ENCODE results near the gene TBC1D14. TPM values are rescaled to one million over a fixed set of nuclear protein-coding genes. Genes with fewer than 3 reads are reported as not detected.

TBC1D14 gene
- total RNA-seq, 1 experiment from 2014 or later, result 153 TPM

- peak; percentile 88 for DNase-seq (ENCODE audit: low read depth, low spot score)
Observed at GRCh38 chr4:6916587-6917460, 7.2 kb downstream of the TBC1D14 start.

GRCh38 chr4:6917461-6918271 is 8.0 kb downstream of the TBC1D14 start:
- no peak for DNase-seq (ENCODE audit: low read depth, low spot score)
- in situ Hi-C loops (cut with HindIII; ENCODE audit: low pct_unique_long_range_greater_than_20kb, low sequenced_read_pairs), result no loop called here

More at GRCh38 chr4:6916587-6917460, 7.2 kb downstream of the TBC1D14 start:
- in situ Hi-C loops (cut with HindIII; ENCODE audit: low pct_unique_long_range_greater_than_20kb, low sequenced_read_pairs), result no loop called here

- DNase-seq (ENCODE audit: low read depth, low spot score), result no peak
- in situ Hi-C loops (cut with HindIII; ENCODE audit: low pct_unique_long_range_greater_than_20kb, low sequenced_read_pairs), result no loop called here
Observed at GRCh38 chr4:6918338-6918737, 8.7 kb downstream of the TBC1D14 start.

- no peak for DNase-seq (ENCODE audit: low read depth, low spot score)
- in situ Hi-C loops (cut with HindIII; ENCODE audit: low pct_unique_long_range_greater_than_20kb, low sequenced_read_pairs), result no loop called here
Observed at GRCh38 chr4:6920171-6920570, 10.5 kb downstream of the TBC1D14 start.

GRCh38 chr4:6923507-6923906 is 13.9 kb downstream of the TBC1D14 start:
- DNase-seq (ENCODE audit: low read depth, low spot score), result no peak
- in situ Hi-C loops (cut with HindIII; ENCODE audit: low pct_unique_long_range_greater_than_20kb, low sequenced_read_pairs), result no loop called here

GRCh38 chr4:6924361-6924779 is 14.7 kb downstream of the TBC1D14 start:
- no peak for DNase-seq (ENCODE audit: low read depth, low spot score)
- in situ Hi-C loops (cut with HindIII; ENCODE audit: low pct_unique_long_range_greater_than_20kb, low sequenced_read_pairs), result no loop called here

GRCh38 chr4:6925357-6925836 is 15.8 kb downstream of the TBC1D14 start:
- in situ Hi-C loops (cut with HindIII; ENCODE audit: low pct_unique_long_range_greater_than_20kb, low sequenced_read_pairs), result no loop called here
- no peak for DNase-seq (ENCODE audit: low read depth, low spot score)

- in situ Hi-C loops (cut with HindIII; ENCODE audit: low pct_unique_long_range_greater_than_20kb, low sequenced_read_pairs), result no loop called here
- DNase-seq (ENCODE audit: low read depth, low spot score), result no peak
Observed at GRCh38 chr4:6926081-6926480, 16.5 kb downstream of the TBC1D14 start.

- peak; percentile 50 for DNase-seq (ENCODE audit: low read depth, low spot score)
- in situ Hi-C loops (cut with HindIII; ENCODE audit: low pct_unique_long_range_greater_than_20kb, low sequenced_read_pairs), result no loop called here
Observed at GRCh38 chr4:6926681-6927478, 17.3 kb downstream of the TBC1D14 start.

GRCh38 chr4:6928081-6928480 is 18.5 kb downstream of the TBC1D14 start:
- in situ Hi-C loops (cut with HindIII; ENCODE audit: low pct_unique_long_range_greater_than_20kb, low sequenced_read_pairs), result no loop called here
- DNase-seq (ENCODE audit: low read depth, low spot score), result no peak

GRCh38 chr4:6929339-6929811 is 19.7 kb downstream of the TBC1D14 start:
- DNase-seq (ENCODE audit: low read depth, low spot score), result no peak
- in situ Hi-C loops (cut with HindIII; ENCODE audit: low pct_unique_long_range_greater_than_20kb, low sequenced_read_pairs), result no loop called here

- DNase-seq (ENCODE audit: low read depth, low spot score), result no peak
- in situ Hi-C loops (cut with HindIII; ENCODE audit: low pct_unique_long_range_greater_than_20kb, low sequenced_read_pairs), result no loop called here
Observed at GRCh38 chr4:6929812-6930464, 20.3 kb downstream of the TBC1D14 start.

GRCh38 chr4:6932475-6932874 is 22.8 kb downstream of the TBC1D14 start:
- in situ Hi-C loops (cut with HindIII; ENCODE audit: low pct_unique_long_range_greater_than_20kb, low sequenced_read_pairs), result no loop called here
- DNase-seq (ENCODE audit: low read depth, low spot score), result no peak

GRCh38 chr4:6932918-6933317 is 23.3 kb downstream of the TBC1D14 start:
- in situ Hi-C loops (cut with HindIII; ENCODE audit: low pct_unique_long_range_greater_than_20kb, low sequenced_read_pairs), result no loop called here

GRCh38 chr4:6933691-6934430 is 24.2 kb downstream of the TBC1D14 start:
- DNase-seq (ENCODE audit: low read depth, low spot score), result no peak
- in situ Hi-C loops (cut with HindIII; ENCODE audit: low pct_unique_long_range_greater_than_20kb, low sequenced_read_pairs), result no loop called here

More at GRCh38 chr4:6932918-6933317, 23.3 kb downstream of the TBC1D14 start:
- DNase-seq (ENCODE audit: low read depth, low spot score), result peak; percentile 94

GRCh38 chr4:6935965-6936364 is 26.3 kb downstream of the TBC1D14 start:
- in situ Hi-C loops (cut with HindIII; ENCODE audit: low pct_unique_long_range_greater_than_20kb, low sequenced_read_pairs), result no loop called here
- no peak for DNase-seq (ENCODE audit: low read depth, low spot score)
